Esophagus muscularis mucosa (tissue), 4 donors: ENCODE data around the gene CBLB. TPM values are rescaled to one million over a fixed set of nuclear protein-coding genes. Genes with fewer than 3 reads are reported as not detected.

ENCODE experiments used
- DNase-seq: peaks from one replicate; pipeline ENCODE4 v3.0.0-alpha.2; 2017; ENCODE audit errors: extremely low spot score
- H3K27ac ChIP-seq, 4 donors: fragments of 200-600 bp; sonication (generic); replicated peaks in 1 of 4; 1 replicate in 3 of 4; 2 replicates in 1 of 4; pipeline ENCODE4 v1.5.1; 2016 to 2019; ENCODE audit warnings: mild to moderate bottlenecking in 1 of 4
- H3K27me3 ChIP-seq, 4 donors: fragments of 200-600 bp; sonication (generic); one replicate each; pipeline versions ENCODE4 v1.5.1 to v1.6.0; 2016 to 2019
- H3K36me3 ChIP-seq, 4 donors: fragments of 200-600 bp; sonication (generic); one replicate each; pipeline ENCODE4 v1.5.1; 2016 to 2019
- H3K4me1 ChIP-seq, 4 donors: fragments of 200-600 bp; sonication (generic); one replicate each; pipeline ENCODE4 v1.5.1; 2016 to 2019
- H3K4me3 ChIP-seq, 4 donors: fragments of 200-600 bp; sonication (generic); 1 replicate in 2 of 4; 2 replicates in 2 of 4; pipeline ENCODE4 v1.5.1; 2016 to 2019; ENCODE audit warnings: mild to moderate bottlenecking in 4 of 4, moderate library complexity in 1 of 4
- H3K9me3 ChIP-seq, 4 donors: fragments of 200-600 bp; sonication (generic); 1 replicate in 3 of 4; 2 replicates in 1 of 4; pipeline ENCODE4 v1.5.1; 2016 to 2019
- EP300 ChIP-seq: sonication (generic); formaldehyde crosslinking; IDR thresholded peaks from one replicate; pipeline ENCODE4 v1.6.1; 2017; ENCODE audit warnings: antibody characterized with exemption
- POLR2A ChIP-seq: fragments of 450-650 bp; IDR thresholded peaks from one replicate; pipeline ENCODE4 v1.6.1; 2017; ENCODE audit warnings: antibody characterized with exemption, moderate library complexity, mild to moderate bottlenecking, low read depth
- POLR2AphosphoS5 ChIP-seq, 2 donors: sonication (generic); formaldehyde crosslinking; IDR thresholded peaks; one replicate each; pipeline ENCODE4 v1.6.1; 2017; ENCODE audit warnings: antibody characterized with exemption in 2 of 2
- WGBS: methylation state at CpG from one replicate; pipeline ENCODE4 v1.1.5; 2018; 5-methylcytosine and 5-hydroxymethylcytosine counted together
- intact Hi-C: fragments of 100-400 bp; cut with DNase I; formaldehyde crosslinking; loops from one replicate; pipeline ENCODE4 v1.15.1; 2023
- total RNA-seq, 4 donors: library from RNA; depleted of rRNA; stranded (reverse); fragments of >200 nt; gene quantifications; one replicate each; pipeline versions ENCODE4 v1.1.0 to v1.2.1, GENCODE V29; 2016
- TF ChIP-seq, protein P1 (sequence below), 3 experiments: fragments of 200-600 bp in 2 of 3; fragments of 450-650 bp in 1 of 3; sonication (generic) in 2 of 3; IDR thresholded peaks; one replicate each; pipeline ENCODE4 v1.5.1; 2017 to 2019; ENCODE audit warnings: antibody characterized with exemption in 3 of 3, mild to moderate bottlenecking in 2 of 3, moderate library complexity in 1 of 3

CBLB gene
- total RNA-seq, 4 donors from 2014 or later = 20.7 to 35.7 (median 26.2) TPM

DNA sequence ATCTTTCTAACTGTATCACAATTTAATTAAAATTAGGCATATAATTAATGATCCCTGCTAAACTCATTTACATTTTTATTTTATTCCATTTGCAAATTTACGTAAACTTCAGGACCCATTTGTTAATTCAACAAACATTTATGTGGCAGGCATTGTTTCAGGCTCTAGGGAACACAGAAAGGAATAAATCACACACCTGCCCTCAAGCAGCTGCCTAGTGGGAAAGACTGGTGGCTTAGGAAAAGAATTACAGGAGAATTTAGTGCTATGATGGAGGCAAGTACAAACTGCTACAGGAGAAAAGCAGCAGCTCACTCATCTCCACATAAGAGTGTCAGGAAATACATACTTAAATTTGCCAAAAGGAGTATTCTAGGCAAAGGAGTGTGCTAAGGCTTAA, 11.2 kb downstream of the CBLB start:
- intact Hi-C loops = no loop called here
- H3K4me1 ChIP-seq = peaks cover 18 to 42% (median 27%) of the 10 kb centered on the region in 4 donors
- H3K9me3 ChIP-seq = no peaks in the 10 kb centered on the region
- H3K27ac ChIP-seq = no peak overlapping the region
- H3K4me3 ChIP-seq = no peak overlapping the region
- no peak for DNase-seq
- WGBS = 95% methylated on average over 1 of the region's 1 CpG
- H3K36me3 ChIP-seq = peaks cover 0 to 57% (median 19%) of the 10 kb centered on the region in 4 donors
- TF ChIP-seq POLR2A (no peak), POLR2AphosphoS5 (IDR thresholded peaks at IDR 0.05) (no peak), EP300 (no peak)
- TF ChIP-seq, protein P1, sequence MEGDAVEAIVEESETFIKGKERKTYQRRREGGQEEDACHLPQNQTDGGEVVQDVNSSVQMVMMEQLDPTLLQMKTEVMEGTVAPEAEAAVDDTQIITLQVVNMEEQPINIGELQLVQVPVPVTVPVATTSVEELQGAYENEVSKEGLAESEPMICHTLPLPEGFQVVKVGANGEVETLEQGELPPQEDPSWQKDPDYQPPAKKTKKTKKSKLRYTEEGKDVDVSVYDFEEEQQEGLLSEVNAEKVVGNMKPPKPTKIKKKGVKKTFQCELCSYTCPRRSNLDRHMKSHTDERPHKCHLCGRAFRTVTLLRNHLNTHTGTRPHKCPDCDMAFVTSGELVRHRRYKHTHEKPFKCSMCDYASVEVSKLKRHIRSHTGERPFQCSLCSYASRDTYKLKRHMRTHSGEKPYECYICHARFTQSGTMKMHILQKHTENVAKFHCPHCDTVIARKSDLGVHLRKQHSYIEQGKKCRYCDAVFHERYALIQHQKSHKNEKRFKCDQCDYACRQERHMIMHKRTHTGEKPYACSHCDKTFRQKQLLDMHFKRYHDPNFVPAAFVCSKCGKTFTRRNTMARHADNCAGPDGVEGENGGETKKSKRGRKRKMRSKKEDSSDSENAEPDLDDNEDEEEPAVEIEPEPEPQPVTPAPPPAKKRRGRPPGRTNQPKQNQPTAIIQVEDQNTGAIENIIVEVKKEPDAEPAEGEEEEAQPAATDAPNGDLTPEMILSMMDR (IDR thresholded peaks at IDR 0.05) = no peak
- H3K27me3 ChIP-seq = no peaks in the 10 kb centered on the region

DNA sequence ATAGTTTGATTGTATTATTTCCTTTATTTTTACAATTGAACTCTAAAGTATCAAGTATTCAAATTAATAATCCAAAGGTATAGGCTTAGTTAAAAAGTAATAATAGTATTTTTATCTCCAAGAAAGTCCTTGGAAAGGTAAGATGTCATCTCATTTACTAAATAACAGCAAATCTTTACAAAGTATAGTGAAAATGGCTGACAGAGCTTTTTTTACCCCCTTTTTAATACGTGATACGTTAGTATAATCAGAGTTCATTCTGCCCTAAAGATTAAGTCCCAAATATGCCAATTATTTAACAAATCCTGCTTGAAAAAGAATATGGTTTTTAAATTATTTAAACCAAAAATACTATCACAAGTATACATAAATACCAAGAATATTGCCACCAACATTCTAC, 12.2 kb downstream of the CBLB start:
- H3K9me3 ChIP-seq = no peaks in the 10 kb centered on the region
- intact Hi-C loops = no loop called here
- DNase-seq = no peak
- H3K27ac ChIP-seq = no peak overlapping the region
- H3K4me1 ChIP-seq = peaks cover 18 to 34% (median 23%) of the 10 kb centered on the region in 4 donors
- TF ChIP-seq POLR2AphosphoS5 (IDR thresholded peaks at IDR 0.05) = no peak
- no peak for TF ChIP-seq EP300
- no peak for TF ChIP-seq POLR2A
- TF ChIP-seq, protein P1 (IDR thresholded peaks at IDR 0.05) = no peak
- WGBS = 99% methylated on average over 2 of the region's 2 CpGs
- no peak overlapping the region for H3K4me3 ChIP-seq
- H3K36me3 ChIP-seq = peaks cover 0 to 59% (median 27%) of the 10 kb centered on the region in 4 donors
- no peaks in the 10 kb centered on the region for H3K27me3 ChIP-seq

DNA sequence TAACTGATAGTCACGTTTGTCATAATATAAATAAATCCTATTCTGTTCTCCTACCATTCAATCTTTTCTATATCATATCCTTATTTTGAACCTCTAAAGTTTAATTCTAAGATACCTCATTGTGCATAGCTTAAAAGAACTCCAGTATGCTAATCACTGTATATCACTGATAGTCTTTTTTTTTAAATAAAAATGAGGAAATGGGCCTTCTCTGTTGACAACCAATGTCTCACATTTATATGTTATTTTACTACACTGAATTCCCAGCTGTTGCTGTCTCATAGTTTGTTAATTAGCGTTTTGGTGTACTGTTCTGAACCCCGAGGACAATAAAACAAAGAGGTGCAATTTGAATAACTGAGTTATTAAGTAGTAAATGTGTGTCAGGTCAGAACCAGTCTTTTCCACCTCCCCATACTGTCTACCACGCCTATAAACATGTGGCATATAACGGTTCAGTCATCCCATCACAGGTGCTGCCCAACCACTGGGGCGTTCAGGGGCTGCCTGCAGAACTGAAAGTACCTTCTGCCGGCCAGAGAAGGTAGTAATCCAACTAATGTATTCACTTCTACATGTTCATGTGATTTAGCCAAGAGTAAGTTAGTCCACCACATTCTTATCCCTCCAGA, 14.9 kb downstream of the CBLB start:
- Histone ChIP-seq H3K36me3 (peaks cover 0 to 55% (median 30%) of the 10 kb centered on the region in 4 donors), H3K4me3 (no peak overlapping the region), H3K4me1 (peaks cover 7 to 19% (median 11%) of the 10 kb centered on the region in 4 donors), H3K27ac (no peak overlapping the region), H3K27me3 (no peaks in the 10 kb centered on the region), H3K9me3 (no peaks in the 10 kb centered on the region)
- 96% methylated on average over 7 of the region's 7 CpGs for WGBS
- TF ChIP-seq POLR2AphosphoS5 (IDR thresholded peaks at IDR 0.05) = no peak
- TF ChIP-seq EP300 = no peak
- no peak for TF ChIP-seq POLR2A
- TF ChIP-seq, protein P1 (IDR thresholded peaks at IDR 0.05) = no peak
- intact Hi-C loops = no loop called here
- no peak for DNase-seq

DNA sequence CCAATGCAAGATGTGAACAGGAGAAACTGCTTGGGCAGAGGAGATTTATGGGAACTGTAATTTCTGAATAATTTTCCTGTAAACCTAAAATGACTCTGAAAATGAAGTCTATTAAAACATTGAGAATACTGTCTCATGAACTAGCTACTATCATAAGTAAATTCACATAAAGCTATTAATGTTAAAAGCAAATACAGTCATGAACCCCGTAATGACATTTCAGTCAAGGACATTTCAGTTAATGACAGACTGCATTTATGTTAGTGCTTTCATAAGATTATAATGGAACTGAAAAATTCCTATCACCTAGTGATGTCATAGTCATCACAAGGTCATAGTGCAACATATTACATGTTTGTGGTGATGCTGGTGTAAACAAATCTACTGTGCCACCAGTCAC, 17.2 kb downstream of the CBLB start:
- no peak for DNase-seq
- peaks cover 17 to 25% (median 20%) of the 10 kb centered on the region in 4 donors for H3K4me1 ChIP-seq
- peaks cover 0 to 48% (median 25%) of the 10 kb centered on the region in 4 donors for H3K36me3 ChIP-seq
- H3K9me3 ChIP-seq = no peaks in the 10 kb centered on the region
- WGBS = 100% methylated on average over 1 of the region's 1 CpG
- no peak overlapping the region for H3K27ac ChIP-seq
- intact Hi-C loops = no loop called here
- no peaks in the 10 kb centered on the region for H3K27me3 ChIP-seq
- H3K4me3 ChIP-seq = no peak overlapping the region
- TF ChIP-seq EP300 (no peak), POLR2AphosphoS5 (IDR thresholded peaks at IDR 0.05) (no peak), POLR2A (no peak)
- TF ChIP-seq, protein P1 (IDR thresholded peaks at IDR 0.05) = no peak

DNA sequence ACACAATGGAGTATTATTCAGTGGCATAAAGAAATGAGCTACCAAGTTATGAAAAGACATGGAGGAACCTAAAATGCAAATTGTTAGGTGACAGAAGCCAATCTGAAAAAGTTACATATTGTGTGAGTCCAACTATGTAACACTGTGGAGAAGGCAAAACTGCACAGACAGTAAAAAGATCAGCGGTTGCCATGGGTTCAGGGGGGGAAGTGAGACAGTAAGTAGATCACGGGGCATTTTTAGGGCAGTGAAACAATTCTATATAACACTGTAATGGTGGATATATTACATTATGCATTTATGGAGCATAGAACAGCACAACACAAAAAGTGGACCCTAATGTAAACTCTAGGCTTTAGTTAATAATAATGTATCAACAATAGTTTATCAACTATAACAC, 17.6 kb downstream of the CBLB start:
- intact Hi-C loops = no loop called here
- WGBS = 95% methylated on average over 2 of the region's 2 CpGs
- H3K36me3 ChIP-seq = peaks cover 0 to 48% (median 25%) of the 10 kb centered on the region in 4 donors

More for the DNA sequence above, 17.6 kb downstream of the CBLB start:
- DNase-seq = no peak
- H3K4me3 ChIP-seq = no peak overlapping the region
- H3K27ac ChIP-seq = no peak overlapping the region
- peaks cover 20 to 29% (median 24%) of the 10 kb centered on the region in 4 donors for H3K4me1 ChIP-seq
- H3K9me3 ChIP-seq = no peaks in the 10 kb centered on the region
- H3K27me3 ChIP-seq = no peaks in the 10 kb centered on the region
- TF ChIP-seq, protein P1 (IDR thresholded peaks at IDR 0.05) = no peak
- no peak for TF ChIP-seq EP300
- TF ChIP-seq POLR2A = no peak
- no peak for TF ChIP-seq POLR2AphosphoS5 (IDR thresholded peaks at IDR 0.05)
